K562 (cell line): ENCODE measurements around the gene SLC16A9. TPM values are rescaled to one million over a fixed set of nuclear protein-coding genes. Genes with fewer than 3 reads are reported as not detected.

Experiments
- ATAC-seq: fragments of 200-7000 bp; cut with Tn5 transposase; 3 replicates; pipeline ENCODE4 v1.9.1; 2020; ENCODE audit warnings: moderate library complexity
- BruUV-seq: library from RNA; stranded (reverse); fragments of 400-500 nt; replicated peaks from 2 replicates; lab custom pipeline; 2021; lab: Mats Ljungman, UMichigan
- CTCF ChIA-PET: fragments of 300-600 bp; formaldehyde crosslinking; extraction: SDS; loops from one replicate; lab custom pipeline; 2021; ENCODE audit warnings: low intra/inter-chr PET ratio; lab: Yijun Ruan, JAX
- POLR2A ChIA-PET: fragments of 300-600, 350-650 bp; sonication (Branson Sonifier 250); formaldehyde crosslinking; extraction: SDS; loops from one replicate; lab custom pipeline; 2021; ENCODE audit warnings: antibody characterized with exemption, inconsistent platforms; lab: Yijun Ruan, JAX
- DNase-seq, 4 experiments: peaks; one replicate each; pipeline versions ENCODE4 v3.0.0 to v3.0.0-alpha.2; 2011 to 2018; ENCODE audit warnings: low spot score in 3 of 4, mixed read lengths in 3 of 4; ENCODE audit errors: extremely low read depth in 1 of 4
- FAIRE-seq: peaks from 2 replicates; lab custom pipeline; 2011; peaks lifted over from hg19 to GRCh38; lab: Jason Lieb, UNC
- H2AFZ ChIP-seq: 2 replicates; pipeline ENCODE4 v1.6.0; 2011; ENCODE audit warnings: low read depth, low read length, control low read depth, inconsistent platforms
- H3K27ac ChIP-seq: fragments of 200-600 bp; 3 replicates; pipeline ENCODE4 v1.8.0; 2011; ENCODE audit warnings: low read depth, mild to moderate bottlenecking, control low read depth, inconsistent platforms, low read length, moderate library complexity, mixed read lengths; ENCODE audit errors: extremely low read depth
- H3K27me3 ChIP-seq, 2 experiments: fragments of 300-600 bp in 1 of 2; 2 replicates in 1 of 2; 3 replicates in 1 of 2; pipeline versions ENCODE4 v1.6.0 to v1.8.0; 2011; ENCODE audit warnings: inconsistent platforms in 2 of 2, low read length in 2 of 2, mild to moderate bottlenecking in 1 of 2, mixed read lengths in 1 of 2, moderate library complexity in 1 of 2; ENCODE audit not compliant: control insufficient read depth in 2 of 2, insufficient read depth in 2 of 2
- H3K36me3 ChIP-seq: fragments of 300-600 bp; 3 replicates; pipeline ENCODE4 v1.8.0; 2011; ENCODE audit warnings: mild to moderate bottlenecking, low read length, inconsistent platforms; ENCODE audit not compliant: control insufficient read depth, insufficient read depth
- H3K4me1 ChIP-seq, 2 experiments: fragments of 200-600 bp in 1 of 2; replicated peaks in 1 of 2; 2 replicates in 1 of 2; 3 replicates in 1 of 2; pipeline versions ENCODE4 v1.5.1 to v1.8.0; 2011; ENCODE audit warnings: inconsistent platforms in 2 of 2, low read length in 2 of 2, mild to moderate bottlenecking in 1 of 2, mixed read lengths in 1 of 2, moderate library complexity in 1 of 2; ENCODE audit not compliant: control insufficient read depth in 2 of 2, insufficient read depth in 2 of 2
- H3K4me2 ChIP-seq: 2 replicates; pipeline ENCODE4 v1.6.1; 2011; ENCODE audit warnings: low read length, control low read depth, inconsistent platforms, mixed read lengths; ENCODE audit not compliant: insufficient read depth
- H3K4me3 ChIP-seq: fragments of 200-600 bp; sonication (generic), shearing (Covaris generic); 2 replicates; pipeline ENCODE4 v1.5.1; 2016; ENCODE audit warnings: control low read depth, inconsistent platforms
- H3K79me2 ChIP-seq: fragments of 200-600 bp; 3 replicates; pipeline ENCODE4 v1.8.0; 2011; ENCODE audit warnings: low read length, inconsistent platforms; ENCODE audit not compliant: control insufficient read depth, insufficient read depth
- H3K9ac ChIP-seq, 2 experiments: 2 replicates each; pipeline versions ENCODE4 v1.6.0 to v1.6.1; 2011; ENCODE audit warnings: low read depth in 2 of 2, low read length in 2 of 2, control low read depth in 1 of 2, inconsistent platforms in 1 of 2, mild to moderate bottlenecking in 1 of 2, mixed read lengths in 1 of 2; ENCODE audit not compliant: insufficient read depth in 1 of 2
- H3K9me1 ChIP-seq: one replicate; pipeline ENCODE4 v1.6.0; 2011; ENCODE audit warnings: inconsistent platforms, mild to moderate bottlenecking, low read length, moderate library complexity; ENCODE audit not compliant: control insufficient read depth, insufficient read depth
- H3K9me3 ChIP-seq: replicated peaks from 2 replicates; pipeline ENCODE4 v1.5.1; 2011; ENCODE audit warnings: low read depth, low read length, inconsistent platforms; ENCODE audit not compliant: control insufficient read depth, insufficient read depth
- H4K20me1 ChIP-seq: replicated peaks from 2 replicates; pipeline ENCODE4 v1.6.1; 2011; ENCODE audit warnings: low read length, inconsistent platforms, mixed read lengths; ENCODE audit not compliant: control insufficient read depth, insufficient read depth
- ESRRA ChIP-seq: fragments of 450-650 bp; IDR thresholded peaks from 2 replicates; pipeline ENCODE4 v1.6.1; 2014; ENCODE audit warnings: low read depth, mild to moderate bottlenecking, moderate library complexity, borderline replicate concordance
- GABPB2 ChIP-seq: fragments of 250-450 bp; sonication (Bioruptor Pico); conservative IDR thresholded peaks from 2 replicates; pipeline ENCODE4 v1.5.1; 2021; ENCODE audit warnings: mild to moderate bottlenecking
- JUNB ChIP-seq: fragments of 450-650 bp; formaldehyde crosslinking; conservative IDR thresholded peaks from 2 replicates; pipeline ENCODE4 v1.4.0; 2020; ENCODE audit warnings: mild to moderate bottlenecking
- KHSRP ChIP-seq: fragments of 450-650 bp; IDR thresholded peaks from 2 replicates; pipeline ENCODE4 v1.6.1; 2017
- REST ChIP-seq, 2 experiments: fragments of 450-650 bp; formaldehyde crosslinking in 1 of 2; IDR thresholded peaks; 2 replicates each; pipeline versions ENCODE4 v1.4.0 to v1.6.1; 2014 to 2020; ENCODE audit warnings: mild to moderate bottlenecking in 2 of 2, borderline replicate concordance in 1 of 2, low read depth in 1 of 2
- WGBS: fragments of 100-300 bp; shearing (Covaris generic); methylation state at CpG from one replicate; pipeline ENCODE4 v1.1.6; 2016; ENCODE audit warnings: low coverage, mixed read lengths; ENCODE audit not compliant: insufficient coverage; ENCODE audit errors: missing lambda C conversion rate; 5-methylcytosine and 5-hydroxymethylcytosine counted together
- in situ Hi-C: fragments of 300-500 bp; cut with MboI; formaldehyde crosslinking; loops from 4 replicates; pipeline ENCODE4 v1.15.0; 2018; ENCODE audit warnings: inconsistent platforms, mixed read lengths
- intact Hi-C: fragments of 100-400 bp; cut with micrococcal nuclease; formaldehyde crosslinking; loops from 2 replicates; pipeline ENCODE4 v1.14.2; 2022
- polyA plus RNA-seq, 8 experiments: library from polyadenylated mRNA; depleted of rRNA in 4 of 8; stranded (reverse) in 5 of 8; unstranded in 3 of 8; fragments of >200 nt; fragmentation: Nextera tagmentation in 2 of 8; fragmentation: Illumina TruSeq in 1 of 8; extraction: Ambion mirVana in 2 of 8; extraction: Trizol in 1 of 8; gene quantifications; 2 replicates each; pipeline versions ENCODE4 v1.2.1 to v1.2.3, GENCODE V29; 2011 to 2014; ENCODE audit warnings: inconsistent platforms in 1 of 8, missing spikeins in 1 of 8
- total RNA-seq, 7 experiments: library from RNA; depleted of rRNA in 6 of 7; stranded (reverse); fragments of >200 nt in 6 of 7; fragmentation: Illumina TruSeq in 2 of 7; extraction: Trizol in 2 of 7; gene quantifications; 2 replicates each; pipeline versions ENCODE4 v1.2.1 to v1.2.3, GENCODE V29; 2011 to 2021; ENCODE audit warnings: low replicate concordance in 1 of 7

The SLC16A9 gene
- total and polyA plus RNA-seq, 9 of the 15 experiments (the other 6 are each of a cell fraction or from before 2014, with no cell fraction given): 0.90 to 6.4 (median 2.1) TPM

- Histone ChIP-seq H3K4me2 (no peak overlapping the region), H3K9ac (no peak overlapping the region), H3K27ac (no peak overlapping the region), H4K20me1 (no peaks in the 10 kb centered on the region), H3K9me1 (no peaks in the 10 kb centered on the region), H3K27me3 (peaks cover 0 to 5% of the 10 kb centered on the region in 2 experiments; a peak in 1 of 5 replicates), H3K36me3 (no peaks in the 10 kb centered on the region), H3K4me1 (no peaks in the 10 kb centered on the region), H2AFZ (no peak overlapping the region), H3K9me3 (no peaks in the 10 kb centered on the region), H3K4me3 (no peak overlapping the region), H3K79me2 (no peaks in the 10 kb centered on the region)
- BruUV-seq: no TSS peak
- in situ Hi-C loops: no loop called here
- 6% methylated on average over 4 of the region's 4 CpGs for WGBS
- FAIRE-seq (peak; percentile 32), ATAC-seq (no peak), DNase-seq (no peak)
- ChIA-PET POLR2A (interaction anchor here (0.9 to 1.6 kb wide), 3 partner anchors 10 to 13 kb away, joined by 3 to 7 read pairs (median 3); no protein-coding TSS in a partner anchor), CTCF (no interaction called here)
- TF ChIP-seq KHSRP: no peak
- TF ChIP-seq GABPB2 (CRISPR knock-in tag): no peak
- TF ChIP-seq JUNB (CRISPR knock-in tag): no peak
- TF ChIP-seq REST (IDR thresholded peaks at IDR 0.05; ENCODE audit: borderline replicate concordance): no peak
- TF ChIP-seq REST (CRISPR knock-in tag; IDR thresholded peaks at IDR 0.05; ENCODE audit: low read depth): no peak
- no peak for TF ChIP-seq ESRRA
- intact Hi-C loops: no loop called here
Observed at GRCh38 chr10:59702347-59702746, 7.3 kb downstream of the SLC16A9 start.
